OCI-LY3 (cell line): ENCODE data around the gene DSE.

Experiments used
- EZH2phosphoT487 ChIP-seq: fragments of 200-600 bp; shearing (Covaris generic); IDR thresholded peaks from 2 replicates; pipeline ENCODE4 v1.6.1; 2018; ENCODE audit warnings: antibody characterized with exemption, mixed run types, low read depth
- TF ChIP-seq, protein P1 (sequence below): fragments of 200-600, 300-600 bp; sonication (generic); IDR thresholded peaks from 2 replicates; pipeline ENCODE4 v1.5.1; 2014; ENCODE audit warnings: antibody characterized with exemption, low read length, low read depth

- no peak for TF ChIP-seq EZH2phosphoT487
- TF ChIP-seq, protein P1, sequence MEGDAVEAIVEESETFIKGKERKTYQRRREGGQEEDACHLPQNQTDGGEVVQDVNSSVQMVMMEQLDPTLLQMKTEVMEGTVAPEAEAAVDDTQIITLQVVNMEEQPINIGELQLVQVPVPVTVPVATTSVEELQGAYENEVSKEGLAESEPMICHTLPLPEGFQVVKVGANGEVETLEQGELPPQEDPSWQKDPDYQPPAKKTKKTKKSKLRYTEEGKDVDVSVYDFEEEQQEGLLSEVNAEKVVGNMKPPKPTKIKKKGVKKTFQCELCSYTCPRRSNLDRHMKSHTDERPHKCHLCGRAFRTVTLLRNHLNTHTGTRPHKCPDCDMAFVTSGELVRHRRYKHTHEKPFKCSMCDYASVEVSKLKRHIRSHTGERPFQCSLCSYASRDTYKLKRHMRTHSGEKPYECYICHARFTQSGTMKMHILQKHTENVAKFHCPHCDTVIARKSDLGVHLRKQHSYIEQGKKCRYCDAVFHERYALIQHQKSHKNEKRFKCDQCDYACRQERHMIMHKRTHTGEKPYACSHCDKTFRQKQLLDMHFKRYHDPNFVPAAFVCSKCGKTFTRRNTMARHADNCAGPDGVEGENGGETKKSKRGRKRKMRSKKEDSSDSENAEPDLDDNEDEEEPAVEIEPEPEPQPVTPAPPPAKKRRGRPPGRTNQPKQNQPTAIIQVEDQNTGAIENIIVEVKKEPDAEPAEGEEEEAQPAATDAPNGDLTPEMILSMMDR, result no peak
Measured at GRCh38 chr6:116349216-116349615, 21.5 kb upstream of the DSE start.
